ENCODE data around the gene WASL. TPM values are rescaled to one million over a fixed set of nuclear protein-coding genes. Genes with fewer than 3 reads are reported as not detected.

Gene WASL
- total RNA-seq, 1 donor from 2014 or later: 34.2 TPM

DNA sequence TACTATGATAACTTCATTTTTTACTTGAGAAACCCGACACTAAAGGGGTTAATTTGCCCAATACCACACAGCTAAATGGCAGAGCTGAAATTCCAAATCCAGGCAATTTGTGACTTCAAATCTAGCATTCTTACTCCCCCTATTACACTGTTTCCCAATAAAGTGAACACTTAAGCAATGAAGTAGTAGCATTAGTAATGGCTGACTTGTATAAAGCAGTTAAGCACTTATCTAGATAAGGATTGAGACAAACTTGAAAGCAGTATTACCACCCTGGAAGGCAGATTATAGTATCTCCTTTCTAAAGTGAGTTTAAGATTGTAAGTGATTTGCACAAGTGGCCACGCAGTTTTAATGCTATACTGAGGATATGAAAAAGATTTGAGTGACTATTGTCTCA lies 39.3 kb downstream of the WASL start:
- DNase-seq (ENCODE audit: low spot score): no peak
- H3K36me3 Mint-ChIP-seq (ENCODE audit: low read depth): peaks cover 11% of the 10 kb centered on the region
- H3K4me1 Mint-ChIP-seq (ENCODE audit: low read depth): peaks cover 40% of the 10 kb centered on the region
- no peaks in the 10 kb centered on the region for H3K9me3 Mint-ChIP-seq (ENCODE audit: low read depth)
- no peaks in the 10 kb centered on the region for H3K27me3 Mint-ChIP-seq (ENCODE audit: low read depth)
- H3K4me3 Mint-ChIP-seq (ENCODE audit: unreplicated experiment): no peak overlapping the region
- TF ChIP-seq, protein P1, sequence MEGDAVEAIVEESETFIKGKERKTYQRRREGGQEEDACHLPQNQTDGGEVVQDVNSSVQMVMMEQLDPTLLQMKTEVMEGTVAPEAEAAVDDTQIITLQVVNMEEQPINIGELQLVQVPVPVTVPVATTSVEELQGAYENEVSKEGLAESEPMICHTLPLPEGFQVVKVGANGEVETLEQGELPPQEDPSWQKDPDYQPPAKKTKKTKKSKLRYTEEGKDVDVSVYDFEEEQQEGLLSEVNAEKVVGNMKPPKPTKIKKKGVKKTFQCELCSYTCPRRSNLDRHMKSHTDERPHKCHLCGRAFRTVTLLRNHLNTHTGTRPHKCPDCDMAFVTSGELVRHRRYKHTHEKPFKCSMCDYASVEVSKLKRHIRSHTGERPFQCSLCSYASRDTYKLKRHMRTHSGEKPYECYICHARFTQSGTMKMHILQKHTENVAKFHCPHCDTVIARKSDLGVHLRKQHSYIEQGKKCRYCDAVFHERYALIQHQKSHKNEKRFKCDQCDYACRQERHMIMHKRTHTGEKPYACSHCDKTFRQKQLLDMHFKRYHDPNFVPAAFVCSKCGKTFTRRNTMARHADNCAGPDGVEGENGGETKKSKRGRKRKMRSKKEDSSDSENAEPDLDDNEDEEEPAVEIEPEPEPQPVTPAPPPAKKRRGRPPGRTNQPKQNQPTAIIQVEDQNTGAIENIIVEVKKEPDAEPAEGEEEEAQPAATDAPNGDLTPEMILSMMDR (IDR thresholded peaks at IDR 0.05): no peak
- no peak overlapping the region for H3K27ac Mint-ChIP-seq (ENCODE audit: unreplicated experiment)

DNA sequence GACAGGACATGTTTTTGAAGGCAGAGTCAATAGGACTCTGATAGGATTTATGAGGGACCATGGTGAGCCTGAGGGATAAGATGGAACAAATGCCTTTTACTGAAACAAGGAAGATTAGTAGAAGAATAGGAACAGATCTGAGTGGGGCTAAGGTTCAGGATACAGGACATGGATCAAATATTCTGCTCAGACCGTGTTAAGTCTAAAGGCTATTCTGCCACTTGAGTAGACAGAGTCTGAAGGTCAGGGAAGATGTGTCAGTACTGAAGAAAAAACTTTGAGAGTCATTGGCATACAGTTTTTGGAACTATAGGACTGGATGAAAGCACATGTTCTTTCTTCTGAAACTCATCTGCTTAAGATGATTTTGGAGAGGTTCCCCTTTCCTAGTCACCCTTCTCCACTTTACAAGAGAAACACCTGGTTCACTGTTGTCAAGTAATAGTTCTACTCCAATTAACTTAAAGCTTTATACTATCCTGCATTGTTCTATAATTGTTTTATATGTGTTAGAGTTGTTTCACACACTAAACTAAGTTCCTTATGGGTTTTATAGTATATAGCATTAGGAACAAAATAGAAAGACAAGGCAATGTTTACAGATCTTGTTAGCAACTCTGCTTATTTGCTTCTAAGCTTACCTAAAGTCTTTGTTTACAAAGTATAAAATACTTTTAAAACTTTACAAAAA lies 43.4 kb downstream of the WASL start:
- H3K36me3 Mint-ChIP-seq (ENCODE audit: low read depth): peaks cover 11% of the 10 kb centered on the region
- H3K27ac Mint-ChIP-seq (ENCODE audit: unreplicated experiment): no peak overlapping the region
- H3K4me3 Mint-ChIP-seq (ENCODE audit: unreplicated experiment): no peak overlapping the region
- no peaks in the 10 kb centered on the region for H3K9me3 Mint-ChIP-seq (ENCODE audit: low read depth)
- no peak for DNase-seq (ENCODE audit: low spot score)
- H3K4me1 Mint-ChIP-seq (ENCODE audit: low read depth): peaks cover 2% of the 10 kb centered on the region
- no peaks in the 10 kb centered on the region for H3K27me3 Mint-ChIP-seq (ENCODE audit: low read depth)
- TF ChIP-seq, protein P1 (IDR thresholded peaks at IDR 0.05): no peak

DNA sequence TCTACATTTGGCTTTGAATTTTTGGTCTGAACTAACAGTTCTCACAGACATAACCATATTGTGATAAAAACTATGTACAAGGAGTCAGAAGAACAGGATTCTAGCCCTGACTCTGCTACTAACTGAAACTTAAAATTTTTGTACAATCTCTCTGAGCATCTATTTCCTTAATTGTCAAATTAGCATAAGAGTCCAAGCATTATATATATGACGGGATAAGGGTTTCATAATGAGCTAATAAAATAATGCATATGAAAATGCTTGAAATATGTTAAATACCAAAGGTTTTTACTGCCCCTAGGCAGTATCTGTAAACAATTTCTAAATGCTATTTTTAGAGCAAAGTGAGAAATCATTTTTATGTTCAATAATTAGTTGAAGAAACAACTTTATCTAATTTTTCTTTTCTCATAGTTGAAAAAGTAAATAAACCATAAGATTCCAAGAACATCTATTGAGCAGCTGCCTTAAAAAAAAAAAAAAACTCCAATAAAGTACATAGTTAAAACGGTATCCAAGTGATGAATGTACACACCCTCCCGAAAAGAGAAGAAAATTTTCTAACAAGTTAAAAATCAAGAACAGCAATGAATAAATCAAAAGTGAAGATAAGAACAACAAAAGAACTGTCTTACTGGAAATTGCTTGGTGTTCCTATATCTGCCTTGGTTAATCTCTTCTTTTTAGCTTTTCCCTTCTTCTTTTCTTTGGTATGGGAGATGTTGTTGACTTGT lies 52.7 kb downstream of the WASL start:
- Mint-ChIP-seq H3K9me3 (ENCODE audit: low read depth) (no peaks in the 10 kb centered on the region), H3K4me3 (ENCODE audit: unreplicated experiment) (no peak overlapping the region), H3K4me1 (ENCODE audit: low read depth) (peaks cover 2% of the 10 kb centered on the region), H3K36me3 (ENCODE audit: low read depth) (peaks cover 10% of the 10 kb centered on the region), H3K27me3 (ENCODE audit: low read depth) (no peaks in the 10 kb centered on the region), H3K27ac (ENCODE audit: unreplicated experiment) (no peak overlapping the region)
- TF ChIP-seq, protein P1 (IDR thresholded peaks at IDR 0.05): no peak
- no peak for DNase-seq (ENCODE audit: low spot score)

DNA sequence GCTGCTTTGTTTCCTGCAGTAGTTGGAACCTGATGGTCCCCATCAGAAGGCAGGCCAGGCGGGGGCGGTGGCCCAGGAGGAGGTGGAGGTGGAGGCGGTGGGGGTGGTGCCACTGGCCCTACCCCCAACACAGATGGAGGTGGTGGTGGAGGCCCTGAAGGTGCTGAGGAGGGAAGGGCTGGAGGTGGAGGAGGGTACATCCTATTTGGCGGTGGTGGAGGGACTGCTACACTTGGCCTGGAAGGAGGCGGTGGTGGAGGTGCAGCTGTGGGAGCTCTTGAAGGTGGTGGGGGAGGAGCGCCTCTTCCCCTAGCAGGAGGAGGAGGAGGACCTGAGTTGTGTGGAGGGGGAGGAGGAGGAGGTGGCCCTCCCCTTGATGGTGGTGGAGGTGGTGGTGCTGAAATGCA lies 56.3 kb downstream of the WASL start:
- no peaks in the 10 kb centered on the region for H3K27me3 Mint-ChIP-seq (ENCODE audit: low read depth)
- no peak overlapping the region for H3K27ac Mint-ChIP-seq (ENCODE audit: unreplicated experiment)
- H3K4me1 Mint-ChIP-seq (ENCODE audit: low read depth): peaks cover 2% of the 10 kb centered on the region
- H3K9me3 Mint-ChIP-seq (ENCODE audit: low read depth): no peaks in the 10 kb centered on the region
- peak; percentile 63 for DNase-seq (ENCODE audit: low spot score)
- no peak overlapping the region for H3K4me3 Mint-ChIP-seq (ENCODE audit: unreplicated experiment)
- H3K36me3 Mint-ChIP-seq (ENCODE audit: low read depth): peaks cover 15% of the 10 kb centered on the region
- TF ChIP-seq, protein P1 (IDR thresholded peaks at IDR 0.05): no peak

DNA sequence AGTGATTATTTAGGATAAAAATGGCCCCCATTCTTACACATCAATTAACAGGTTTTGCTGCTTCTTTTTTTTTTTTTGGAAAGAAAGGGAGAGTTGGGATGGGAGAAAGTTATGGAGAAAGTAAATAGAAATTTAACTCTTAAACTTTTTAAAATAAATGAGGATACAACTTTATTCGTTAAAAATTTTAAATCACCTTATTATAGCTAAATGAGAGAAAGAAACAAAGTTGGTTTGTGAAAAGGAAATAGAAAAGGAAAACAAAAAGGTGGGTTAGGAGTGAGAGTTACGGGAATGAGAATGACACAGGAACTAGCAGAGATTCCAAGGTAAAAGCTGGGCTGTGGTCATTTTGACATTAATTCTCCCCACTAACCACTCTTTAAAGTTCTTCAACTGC lies 58.3 kb downstream of the WASL start:
- Mint-ChIP-seq H3K27ac (ENCODE audit: unreplicated experiment) (no peak overlapping the region), H3K4me1 (ENCODE audit: low read depth) (peaks cover 2% of the 10 kb centered on the region), H3K4me3 (ENCODE audit: unreplicated experiment) (no peak overlapping the region), H3K9me3 (ENCODE audit: low read depth) (no peaks in the 10 kb centered on the region), H3K36me3 (ENCODE audit: low read depth) (peaks cover 16% of the 10 kb centered on the region), H3K27me3 (ENCODE audit: low read depth) (no peaks in the 10 kb centered on the region)
- TF ChIP-seq, protein P1 (IDR thresholded peaks at IDR 0.05): no peak
- no peak for DNase-seq (ENCODE audit: low spot score)
